AG10803 (cell line): ENCODE results near the gene PITX1.

Experiments
- DNase-seq: peaks from one replicate; pipeline ENCODE4 v3.0.0; 2010; ENCODE audit warnings: low read depth
- H3K4me3 ChIP-seq: 2 replicates; pipeline ENCODE4 v1.5.1; 2011; ENCODE audit warnings: mild to moderate bottlenecking, low read length, control low read depth
- TF ChIP-seq, protein P1 (sequence below): conservative IDR thresholded peaks from 2 replicates; pipeline ENCODE4 v1.5.1; 2011; ENCODE audit warnings: mild to moderate bottlenecking, low read length, control low read depth, inconsistent platforms

PITX1 gene

DNA sequence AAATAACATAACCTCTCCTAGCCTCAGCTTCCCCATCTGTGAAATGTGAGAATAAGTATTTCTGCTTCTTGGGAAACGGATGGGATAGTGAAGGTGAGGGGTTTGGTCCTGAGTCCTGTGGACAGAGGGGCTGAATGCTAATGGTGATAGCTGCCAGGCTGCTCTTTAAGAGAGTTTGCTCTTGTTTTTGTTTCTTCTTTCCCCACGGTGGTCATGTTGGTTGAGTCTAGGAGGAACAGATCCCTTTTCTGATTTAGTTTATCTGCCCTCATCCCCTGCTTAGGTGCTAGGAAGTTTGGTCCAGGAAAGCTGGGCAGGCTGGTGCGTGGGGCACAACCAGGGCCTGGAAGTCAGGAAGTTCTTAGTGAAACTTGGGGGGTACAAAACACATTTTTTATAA lies 7.7 kb upstream of the PITX1 start:
- no peak overlapping the region for H3K4me3 ChIP-seq
- TF ChIP-seq, protein P1, sequence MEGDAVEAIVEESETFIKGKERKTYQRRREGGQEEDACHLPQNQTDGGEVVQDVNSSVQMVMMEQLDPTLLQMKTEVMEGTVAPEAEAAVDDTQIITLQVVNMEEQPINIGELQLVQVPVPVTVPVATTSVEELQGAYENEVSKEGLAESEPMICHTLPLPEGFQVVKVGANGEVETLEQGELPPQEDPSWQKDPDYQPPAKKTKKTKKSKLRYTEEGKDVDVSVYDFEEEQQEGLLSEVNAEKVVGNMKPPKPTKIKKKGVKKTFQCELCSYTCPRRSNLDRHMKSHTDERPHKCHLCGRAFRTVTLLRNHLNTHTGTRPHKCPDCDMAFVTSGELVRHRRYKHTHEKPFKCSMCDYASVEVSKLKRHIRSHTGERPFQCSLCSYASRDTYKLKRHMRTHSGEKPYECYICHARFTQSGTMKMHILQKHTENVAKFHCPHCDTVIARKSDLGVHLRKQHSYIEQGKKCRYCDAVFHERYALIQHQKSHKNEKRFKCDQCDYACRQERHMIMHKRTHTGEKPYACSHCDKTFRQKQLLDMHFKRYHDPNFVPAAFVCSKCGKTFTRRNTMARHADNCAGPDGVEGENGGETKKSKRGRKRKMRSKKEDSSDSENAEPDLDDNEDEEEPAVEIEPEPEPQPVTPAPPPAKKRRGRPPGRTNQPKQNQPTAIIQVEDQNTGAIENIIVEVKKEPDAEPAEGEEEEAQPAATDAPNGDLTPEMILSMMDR = no peak
- DNase-seq = no peak

DNA sequence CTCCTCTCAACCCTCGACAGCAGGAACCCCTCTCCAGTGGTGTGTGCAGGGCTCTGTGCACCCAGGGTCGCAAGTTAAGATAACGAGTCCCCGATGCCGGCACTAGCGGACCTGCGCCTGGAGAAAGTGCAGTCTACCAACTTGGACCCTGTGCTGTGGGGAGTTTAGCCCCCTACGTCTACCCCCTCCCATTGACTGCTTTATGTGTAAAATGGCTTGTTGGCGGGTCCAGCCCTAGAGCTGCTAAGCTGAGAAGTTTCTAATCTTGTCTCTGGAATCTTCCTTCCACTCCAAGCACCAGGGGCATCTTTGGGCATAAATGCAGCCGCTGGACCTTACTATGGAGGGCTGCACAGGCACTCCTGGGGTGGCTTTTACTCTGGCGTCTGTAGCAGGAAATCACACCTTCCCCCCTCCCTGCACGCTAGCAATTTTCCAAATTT lies 7.1 kb upstream of the PITX1 start:
- no peak for DNase-seq
- H3K4me3 ChIP-seq = no peak overlapping the region
- TF ChIP-seq, protein P1 = no peak

DNA sequence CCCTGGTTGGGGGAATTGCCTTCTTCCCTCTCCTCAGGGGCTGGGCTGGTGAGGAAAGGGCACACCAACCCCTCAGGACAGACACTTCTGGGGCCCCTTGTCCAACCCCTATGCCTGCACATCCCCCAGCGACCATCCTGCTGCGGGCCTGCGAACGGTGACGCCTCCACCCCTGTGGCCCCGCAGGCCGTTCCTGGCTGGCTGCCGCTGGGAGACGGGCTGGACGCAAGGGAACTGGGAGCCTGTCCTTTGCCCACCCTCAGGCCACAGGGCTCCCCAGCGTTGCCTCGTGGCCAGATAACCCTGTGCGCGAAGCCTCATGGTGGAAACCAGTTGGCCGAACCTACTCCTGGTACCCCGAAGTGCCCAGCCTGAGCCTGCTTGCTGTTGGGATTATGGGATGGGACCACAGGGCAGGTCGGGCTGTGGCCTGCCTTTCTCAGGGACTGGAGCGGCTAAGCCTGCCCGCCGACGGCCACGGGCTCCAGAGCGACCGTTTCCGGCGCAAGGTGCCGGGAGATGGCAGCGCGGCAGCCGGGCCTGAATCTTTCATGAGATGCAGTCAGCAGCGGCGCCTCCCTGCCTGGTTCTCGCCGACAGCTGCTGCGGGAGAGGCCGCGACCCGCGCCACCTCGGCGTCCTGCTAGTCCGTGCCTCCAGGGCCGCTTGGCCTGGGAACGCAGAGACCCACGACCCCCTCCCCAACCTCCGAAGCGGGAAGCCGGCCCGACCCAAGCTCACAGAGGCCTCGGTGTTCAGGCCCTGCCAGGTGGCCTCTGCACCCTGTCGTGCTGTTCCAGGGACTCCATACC lies 6.5 kb upstream of the PITX1 start:
- DNase-seq = no peak
- TF ChIP-seq, protein P1 = no peak
- H3K4me3 ChIP-seq = no peak overlapping the region

DNA sequence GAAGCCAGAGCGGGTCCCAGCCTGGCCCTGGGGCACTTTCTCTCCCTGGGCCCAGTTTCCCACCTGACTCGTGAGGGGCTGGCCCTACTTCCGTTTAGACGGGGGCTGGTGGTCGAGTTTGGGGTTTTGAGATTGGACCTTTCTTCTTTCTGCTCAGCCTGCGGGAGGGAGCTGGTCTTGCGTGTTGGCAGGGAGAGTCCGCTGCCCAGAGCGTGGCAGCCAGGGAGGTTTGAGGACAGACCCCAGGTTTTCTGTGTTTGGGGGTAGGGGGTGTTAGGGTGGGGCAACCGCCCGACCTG lies 6.0 kb upstream of the PITX1 start:
- H3K4me3 ChIP-seq = no peak overlapping the region
- TF ChIP-seq, protein P1 = no peak
- DNase-seq = no peak

DNA sequence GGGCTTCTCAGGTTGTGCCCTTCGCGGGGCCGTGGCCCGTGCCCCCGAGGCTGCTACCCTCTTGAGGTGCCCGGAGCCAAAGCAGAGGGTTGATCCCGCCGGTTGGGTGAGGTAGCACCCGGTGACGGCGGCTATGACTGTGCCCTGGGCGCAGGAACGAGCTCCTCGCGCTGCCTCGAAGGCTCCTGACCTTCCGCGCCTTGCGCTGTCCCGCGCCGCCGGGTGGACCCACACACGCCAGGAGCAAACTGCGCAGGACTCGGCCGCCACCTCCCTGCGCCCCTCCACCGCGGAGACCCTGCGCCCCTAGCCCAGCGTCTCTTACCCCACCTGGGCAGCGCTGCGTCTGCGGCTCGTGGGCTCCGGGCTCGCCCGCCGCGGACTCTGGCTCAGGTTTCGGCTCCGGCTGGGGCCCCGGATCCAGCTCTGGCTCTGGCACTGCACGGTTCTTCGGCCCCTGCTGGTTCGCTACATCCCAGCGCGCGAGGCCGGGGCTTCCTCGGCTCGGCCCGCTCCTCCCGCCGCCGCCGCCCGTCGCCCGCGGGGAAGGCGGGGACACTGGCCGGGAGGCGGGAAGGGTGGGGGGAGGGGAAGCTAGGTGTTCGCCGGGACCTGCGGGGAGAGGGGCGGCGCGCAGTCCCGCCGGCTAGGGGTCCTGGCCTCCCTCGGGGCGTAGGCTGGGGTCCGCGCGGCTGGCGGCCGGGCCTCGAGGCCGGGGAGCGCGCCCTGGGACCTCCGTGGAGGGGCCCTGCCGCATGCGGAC lies 5.4 kb upstream of the PITX1 start:
- DNase-seq = no peak
- H3K4me3 ChIP-seq = no peak overlapping the region
- TF ChIP-seq, protein P1 = no peak

DNA sequence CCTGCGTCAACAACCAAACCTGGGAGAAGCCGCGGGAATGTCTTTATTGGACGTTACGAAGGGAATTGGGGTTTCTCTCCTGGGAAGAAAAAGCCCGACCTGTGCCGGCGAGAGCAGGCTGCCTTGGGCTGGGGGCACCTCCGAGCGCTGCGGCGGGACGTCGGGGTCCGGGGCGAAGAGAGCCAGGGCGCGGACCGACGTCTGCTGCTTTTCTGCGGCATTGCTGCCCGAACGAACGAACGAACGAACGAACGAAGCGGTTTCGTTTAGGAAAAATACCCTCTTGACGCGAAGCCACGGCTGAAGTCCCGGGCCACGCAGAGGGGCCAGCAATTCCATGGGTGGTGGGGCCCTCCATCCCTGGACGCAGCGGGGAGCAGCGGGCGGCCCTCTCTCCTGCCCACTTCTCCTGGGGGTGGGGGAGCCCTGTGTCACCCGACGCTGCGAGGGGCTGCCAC lies 4.8 kb upstream of the PITX1 start:
- no peak for DNase-seq
- no peak overlapping the region for H3K4me3 ChIP-seq
- TF ChIP-seq, protein P1 = no peak

DNA sequence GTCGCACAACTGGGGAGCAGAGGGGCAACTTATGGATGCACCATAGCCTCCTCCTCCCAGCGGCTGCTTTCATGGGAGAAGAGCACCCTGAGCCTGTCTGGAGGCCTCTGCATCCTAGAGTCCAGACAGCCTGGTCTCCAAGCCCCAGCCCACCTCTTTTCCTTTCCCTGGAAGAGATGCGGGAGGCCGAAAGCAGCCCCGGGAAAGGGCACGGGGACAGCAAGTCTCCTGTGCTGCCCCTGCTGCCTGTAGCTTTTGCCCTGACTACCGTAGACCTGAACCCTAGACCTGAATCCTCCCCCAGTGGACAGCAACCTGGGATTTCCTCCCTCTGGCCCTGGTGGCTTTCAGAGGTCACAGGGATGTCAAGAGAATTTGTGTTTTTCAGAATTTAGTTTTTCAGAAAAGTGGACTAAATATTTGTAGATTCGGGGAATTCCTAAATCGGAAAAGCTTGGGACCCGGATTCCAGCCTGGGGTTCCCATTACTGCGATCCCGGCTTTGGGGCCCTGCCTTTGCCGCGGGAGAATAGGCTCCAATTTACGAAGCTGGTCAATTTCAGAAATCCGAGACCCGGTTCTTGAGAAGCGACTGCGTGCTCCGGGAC lies 4.3 kb upstream of the PITX1 start:
- no peak for DNase-seq
- TF ChIP-seq, protein P1 = no peak
- H3K4me3 ChIP-seq = no peak overlapping the region
